Esophagus squamous epithelium (tissue), 5 donors: ENCODE results near the gene CCRL2. TPM values are rescaled to one million over a fixed set of nuclear protein-coding genes. Genes with fewer than 3 reads are reported as not detected.
"Not testable (repeated sequence)": the region's sequence is repeated elsewhere in the genome, so short reads cannot be mapped to it uniquely, and the experiment has no call there.

Experiments used
- DNase-seq: peaks from one replicate; lab custom pipeline; 2025; lab: John Stamatoyannopoulos, UW
- H3K27ac ChIP-seq, 4 donors: fragments of 200-600 bp; sonication (generic); one replicate each; pipeline ENCODE4 v1.5.1; 2016 to 2019; ENCODE audit warnings: mild to moderate bottlenecking in 1 of 4
- H3K27me3 ChIP-seq, 4 donors: fragments of 200-600 bp; sonication (generic); 1 replicate in 3 of 4; 2 replicates in 1 of 4; pipeline versions ENCODE4 v1.5.1 to v1.6.0; 2017 to 2021; ENCODE audit warnings: antibody characterized with exemption in 1 of 4
- H3K36me3 ChIP-seq, 3 donors: fragments of 200-600 bp; sonication (generic); one replicate each; pipeline ENCODE4 v1.5.1; 2016 to 2019
- H3K4me1 ChIP-seq, 3 donors: fragments of 200-600 bp; sonication (generic); one replicate each; pipeline ENCODE4 v1.5.1; 2017 to 2019
- H3K4me3 ChIP-seq, 4 donors: fragments of 200-600 bp; sonication (generic); 1 replicate in 3 of 4; 2 replicates in 1 of 4; pipeline ENCODE4 v1.5.1; 2016 to 2019; ENCODE audit warnings: mild to moderate bottlenecking in 2 of 4, moderate library complexity in 1 of 4
- H3K9me3 ChIP-seq, 3 donors: fragments of 200-600 bp; sonication (generic); one replicate each; pipeline ENCODE4 v1.5.1; 2016 to 2019
- CTCF ChIP-seq, 6 experiments: fragments of 450-650 bp in 4 of 6; fragments of 200-600 bp in 2 of 6; sonication (generic) in 2 of 6; IDR thresholded peaks; one replicate each; pipeline ENCODE4 v1.5.1; 2016 to 2019; ENCODE audit warnings: antibody characterized with exemption in 6 of 6, mild to moderate bottlenecking in 4 of 6, moderate library complexity in 4 of 6
- POLR2A ChIP-seq, 4 donors: fragments of 450-650 bp; IDR thresholded peaks; one replicate each; pipeline ENCODE4 v1.6.1; 2017; ENCODE audit warnings: antibody characterized with exemption in 4 of 4, mild to moderate bottlenecking in 4 of 4, moderate library complexity in 3 of 4
- WGBS, 2 donors: methylation state at CpG; one replicate each; pipeline ENCODE4 v1.1.5; 2018; 5-methylcytosine and 5-hydroxymethylcytosine counted together
- intact Hi-C: fragments of 100-400 bp; cut with DNase I; formaldehyde crosslinking; loops from one replicate; pipeline ENCODE4 v1.15.0; 2022
- total RNA-seq, 4 donors: library from RNA; depleted of rRNA; stranded (reverse); fragments of >200 nt; gene quantifications; one replicate each; pipeline ENCODE4 v1.1.0, GENCODE V29; 2016
- donor health status: DM: yes; HTN: yes; CAD: no.

The CCRL2 gene
- total RNA-seq, 4 donors from 2014 or later: 0.48 to 1.5 (median 1.1) TPM; not detected in 1

GRCh38 chr3:46419816-46420215 lies 12.8 kb downstream of the CCRL2 start:
- Histone ChIP-seq H3K4me3 (no peak overlapping the region), H3K9me3 (no peaks in the 10 kb centered on the region), H3K27me3 (no peaks in the 10 kb centered on the region), H3K4me1 (peaks cover 0 to 18% (median 0%) of the 10 kb centered on the region in 3 donors), H3K27ac (no peak overlapping the region), H3K36me3 (no peaks in the 10 kb centered on the region)
- DNase-seq: no peak
- intact Hi-C loops: no loop called here
- TF ChIP-seq CTCF (IDR thresholded peaks at IDR 0.05) (no peak), POLR2A (IDR thresholded peaks at IDR 0.05) (no peak)
- WGBS, 2 donors: 100% methylated on average over 1 to 2 of the region's 4 CpGs

- 100% methylated on average over 1 of the region's 2 CpGs for WGBS, 2 donors
- no peaks in the 10 kb centered on the region for H3K9me3 ChIP-seq
- intact Hi-C loops: no loop called here
- H3K36me3 ChIP-seq: no peaks in the 10 kb centered on the region
- no peak overlapping the region for H3K4me3 ChIP-seq
- no peak overlapping the region for H3K27ac ChIP-seq
- DNase-seq: no peak
- H3K4me1 ChIP-seq: peaks cover 0 to 18% (median 0%) of the 10 kb centered on the region in 3 donors
- TF ChIP-seq CTCF (IDR thresholded peaks at IDR 0.05): no peak
- TF ChIP-seq POLR2A (IDR thresholded peaks at IDR 0.05): no peak
- no peaks in the 10 kb centered on the region for H3K27me3 ChIP-seq
Observed at GRCh38 chr3:46420931-46421330, 13.9 kb downstream of the CCRL2 start.

GRCh38 chr3:46422617-46423016 lies 15.6 kb downstream of the CCRL2 start:
- 61% methylated on average over 2 to 4 of the region's 6 CpGs for WGBS, 2 donors
- no peaks in the 10 kb centered on the region for H3K27me3 ChIP-seq
- H3K4me3 ChIP-seq: no peak overlapping the region
- no peaks in the 10 kb centered on the region for H3K36me3 ChIP-seq
- H3K27ac ChIP-seq: no peak overlapping the region
- H3K4me1 ChIP-seq: peaks cover 0 to 7% (median 0%) of the 10 kb centered on the region in 3 donors
- H3K9me3 ChIP-seq: no peaks in the 10 kb centered on the region
- intact Hi-C loops: no loop called here
- no peak for DNase-seq
- no peak for TF ChIP-seq CTCF (IDR thresholded peaks at IDR 0.05)
- no peak for TF ChIP-seq POLR2A (IDR thresholded peaks at IDR 0.05)

- no peaks in the 10 kb centered on the region for H3K36me3 ChIP-seq
- no peak overlapping the region for H3K4me3 ChIP-seq
- H3K9me3 ChIP-seq: no peaks in the 10 kb centered on the region
- TF ChIP-seq POLR2A (IDR thresholded peaks at IDR 0.05) (no peak), CTCF (IDR thresholded peaks at IDR 0.05) (no peak)
- intact Hi-C loops: no loop called here
- no peak overlapping the region for H3K27ac ChIP-seq
- H3K4me1 ChIP-seq: peaks cover 0 to 17% (median 0%) of the 10 kb centered on the region in 3 donors
- WGBS, 2 donors: 42 to 49% methylated on average over 2 to 5 of the region's 5 CpGs
- no peak for DNase-seq
- no peaks in the 10 kb centered on the region for H3K27me3 ChIP-seq
Observed at GRCh38 chr3:46423588-46423987, 16.5 kb downstream of the CCRL2 start.

GRCh38 chr3:46426476-46426875 lies 19.4 kb downstream of the CCRL2 start:
- H3K4me1 ChIP-seq: peaks cover 0 to 35% (median 0%) of the 10 kb centered on the region in 3 donors
- H3K9me3 ChIP-seq, H3K36me3 ChIP-seq, H3K4me3 ChIP-seq, intact Hi-C loops, H3K27ac ChIP-seq, H3K27me3 ChIP-seq, DNase-seq: not testable (repeated sequence)
- WGBS, 2 donors: 63 to 69% methylated on average over 4 of the region's 4 CpGs

- DNase-seq, H3K9me3 ChIP-seq, intact Hi-C loops, H3K27me3 ChIP-seq, H3K4me3 ChIP-seq, H3K27ac ChIP-seq, H3K36me3 ChIP-seq: not testable (repeated sequence)
- 73 to 76% methylated on average over 8 of the region's 8 CpGs for WGBS, 2 donors
- peaks cover 0 to 33% (median 0%) of the 10 kb centered on the region in 3 donors for H3K4me1 ChIP-seq
Observed at GRCh38 chr3:46427404-46427803, 20.3 kb downstream of the CCRL2 start.
